ENCODE results near the gene CLRN2. TPM values are rescaled to one million over a fixed set of nuclear protein-coding genes. Genes with fewer than 3 reads are reported as not detected.

Gene CLRN2
- total RNA-seq, 1 donor from 2014 or later = not detected

- Histone ChIP-seq H3K36me3 (no peaks in the 10 kb centered on the region), H3K4me3 (no peak overlapping the region), H3K27me3 (ENCODE audit: low read depth) (no peaks in the 10 kb centered on the region), H3K27ac (replicated peaks) (no peak overlapping the region), H3K9me3 (replicated peaks) (no peaks in the 10 kb centered on the region), H3K4me1 (peaks cover 10% of the 10 kb centered on the region)
- intact Hi-C loops (cut with micrococcal nuclease) = loop anchor here (10.0 kb wide), 1 partner anchor 259 kb away; no protein-coding TSS in a partner anchor
- TF ChIP-seq, protein P1, sequence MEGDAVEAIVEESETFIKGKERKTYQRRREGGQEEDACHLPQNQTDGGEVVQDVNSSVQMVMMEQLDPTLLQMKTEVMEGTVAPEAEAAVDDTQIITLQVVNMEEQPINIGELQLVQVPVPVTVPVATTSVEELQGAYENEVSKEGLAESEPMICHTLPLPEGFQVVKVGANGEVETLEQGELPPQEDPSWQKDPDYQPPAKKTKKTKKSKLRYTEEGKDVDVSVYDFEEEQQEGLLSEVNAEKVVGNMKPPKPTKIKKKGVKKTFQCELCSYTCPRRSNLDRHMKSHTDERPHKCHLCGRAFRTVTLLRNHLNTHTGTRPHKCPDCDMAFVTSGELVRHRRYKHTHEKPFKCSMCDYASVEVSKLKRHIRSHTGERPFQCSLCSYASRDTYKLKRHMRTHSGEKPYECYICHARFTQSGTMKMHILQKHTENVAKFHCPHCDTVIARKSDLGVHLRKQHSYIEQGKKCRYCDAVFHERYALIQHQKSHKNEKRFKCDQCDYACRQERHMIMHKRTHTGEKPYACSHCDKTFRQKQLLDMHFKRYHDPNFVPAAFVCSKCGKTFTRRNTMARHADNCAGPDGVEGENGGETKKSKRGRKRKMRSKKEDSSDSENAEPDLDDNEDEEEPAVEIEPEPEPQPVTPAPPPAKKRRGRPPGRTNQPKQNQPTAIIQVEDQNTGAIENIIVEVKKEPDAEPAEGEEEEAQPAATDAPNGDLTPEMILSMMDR (IDR thresholded peaks at IDR 0.05; ENCODE audit: borderline replicate concordance) = no peak
- no peak for DNase-seq
These were observed 31.3 kb downstream of the CLRN2 start for GRCh38 chr4:17546222-17546621.

DNA sequence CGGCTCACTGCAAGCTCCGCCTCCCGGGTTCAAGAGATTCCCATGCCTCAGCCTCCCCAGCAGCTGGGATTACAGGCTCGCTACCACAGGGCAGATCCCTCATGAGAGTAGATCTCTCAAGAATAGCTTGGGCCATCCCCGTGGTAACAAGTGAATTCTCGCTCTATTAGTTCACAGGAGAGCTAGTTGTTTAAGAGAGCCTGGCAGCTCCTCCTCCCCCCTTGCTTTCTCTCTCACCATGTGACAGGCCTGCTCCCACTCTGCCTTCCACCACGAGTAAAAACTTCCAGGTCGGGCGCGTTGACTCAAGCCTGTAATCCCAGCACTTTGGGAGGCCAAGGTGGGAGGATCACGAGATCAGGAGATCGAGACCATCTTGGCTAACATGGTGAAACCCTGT, 31.7 kb downstream of the CLRN2 start:
- Histone ChIP-seq H3K9me3 (replicated peaks) (no peaks in the 10 kb centered on the region), H3K4me1 (peaks cover 10% of the 10 kb centered on the region), H3K27me3 (ENCODE audit: low read depth) (no peaks in the 10 kb centered on the region), H3K36me3 (no peaks in the 10 kb centered on the region), H3K4me3 (no peak overlapping the region), H3K27ac (replicated peaks) (no peak overlapping the region)
- TF ChIP-seq, protein P1 (IDR thresholded peaks at IDR 0.05; ENCODE audit: borderline replicate concordance) = no peak
- intact Hi-C loops (cut with micrococcal nuclease) = loop anchor here (10.0 kb wide), 1 partner anchor 258 kb away; no protein-coding TSS in a partner anchor
- no peak for DNase-seq

DNA sequence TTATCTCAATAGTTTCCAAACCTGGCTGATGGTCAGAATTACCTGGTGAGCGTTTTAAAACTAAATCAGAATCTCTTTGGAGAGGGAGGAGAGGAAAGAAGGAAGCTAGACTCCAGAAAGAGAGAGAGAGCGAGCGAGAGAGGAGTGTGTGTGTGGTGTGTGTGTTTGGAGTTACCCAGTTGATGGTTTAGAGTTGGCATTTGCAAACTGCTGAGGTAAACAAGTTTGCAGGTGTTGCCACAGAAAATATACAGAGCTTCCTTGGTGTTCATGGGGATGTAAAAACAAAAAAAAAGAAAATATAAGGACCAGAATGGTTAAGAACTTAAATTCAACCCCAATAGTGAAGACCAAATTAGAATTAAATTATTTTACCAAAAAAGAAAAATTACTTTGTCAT, 35.6 kb downstream of the CLRN2 start:
- Histone ChIP-seq H3K4me1 (no peaks in the 10 kb centered on the region), H3K27me3 (ENCODE audit: low read depth) (peaks cover 27% of the 10 kb centered on the region), H3K4me3 (no peak overlapping the region), H3K27ac (replicated peaks) (no peak overlapping the region), H3K9me3 (replicated peaks) (no peaks in the 10 kb centered on the region), H3K36me3 (no peaks in the 10 kb centered on the region)
- no peak for DNase-seq
- TF ChIP-seq, protein P1 (IDR thresholded peaks at IDR 0.05; ENCODE audit: borderline replicate concordance) = no peak
- intact Hi-C loops (cut with micrococcal nuclease) = loop anchor here (10.0 kb wide), 1 partner anchor 1044 kb away; no protein-coding TSS in a partner anchor

DNA sequence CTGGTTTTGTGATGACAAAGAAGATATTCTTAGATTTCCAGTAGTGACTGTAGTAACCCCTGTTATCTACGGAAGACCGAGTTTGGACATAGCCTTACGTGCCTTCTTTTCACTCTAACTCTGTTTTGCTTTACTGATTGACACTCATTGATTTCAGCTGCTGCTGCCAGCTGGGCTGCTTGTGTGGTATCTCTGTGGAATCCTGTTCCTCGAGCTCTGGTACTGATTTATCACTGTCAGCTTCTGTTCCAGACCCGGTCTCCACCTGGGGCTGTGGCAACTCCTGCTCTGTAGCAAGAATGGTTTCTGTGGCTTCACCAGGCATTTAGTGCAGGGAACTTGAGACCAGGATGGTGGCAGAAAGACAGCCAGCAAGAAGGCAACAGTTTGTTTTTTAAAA, 37.5 kb downstream of the CLRN2 start:
- Histone ChIP-seq H3K9me3 (replicated peaks) (no peaks in the 10 kb centered on the region), H3K27me3 (ENCODE audit: low read depth) (peaks cover 27% of the 10 kb centered on the region), H3K4me1 (no peaks in the 10 kb centered on the region), H3K27ac (replicated peaks) (no peak overlapping the region), H3K4me3 (no peak overlapping the region), H3K36me3 (no peaks in the 10 kb centered on the region)
- no peak for DNase-seq
- TF ChIP-seq, protein P1 (IDR thresholded peaks at IDR 0.05; ENCODE audit: borderline replicate concordance) = no peak
- intact Hi-C loops (cut with micrococcal nuclease) = loop anchor here (10.0 kb wide), 1 partner anchor 1042 kb away; no protein-coding TSS in a partner anchor

DNA sequence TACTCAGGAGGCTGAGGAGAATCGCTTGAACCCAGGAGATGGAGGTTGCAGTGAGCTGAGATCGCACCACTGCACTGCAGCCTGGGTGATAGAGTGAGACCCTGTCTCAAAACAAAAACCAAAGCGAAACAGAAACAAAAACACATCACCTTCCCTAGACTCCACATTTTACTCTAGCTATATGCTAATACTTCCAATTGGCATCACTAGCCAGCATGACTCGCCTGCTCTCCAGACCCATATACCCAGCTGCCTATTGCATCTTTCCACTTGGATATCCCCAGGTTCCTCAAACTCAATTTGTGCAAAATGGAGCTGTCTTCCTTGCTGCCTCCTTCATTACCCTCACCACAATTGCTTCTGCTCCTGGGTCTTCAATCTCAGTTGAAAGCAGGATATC, 39.6 kb downstream of the CLRN2 start:
- H3K36me3 ChIP-seq = no peaks in the 10 kb centered on the region
- peaks cover 27% of the 10 kb centered on the region for H3K27me3 ChIP-seq (ENCODE audit: low read depth)
- H3K27ac ChIP-seq (replicated peaks) = no peak overlapping the region
- no peaks in the 10 kb centered on the region for H3K4me1 ChIP-seq
- intact Hi-C loops (cut with micrococcal nuclease) = loop anchor here (10.0 kb wide), 1 partner anchor 1040 kb away; no protein-coding TSS in a partner anchor
- DNase-seq = no peak
- TF ChIP-seq, protein P1 (IDR thresholded peaks at IDR 0.05; ENCODE audit: borderline replicate concordance) = no peak
- H3K4me3 ChIP-seq = no peak overlapping the region
- H3K9me3 ChIP-seq (replicated peaks) = no peaks in the 10 kb centered on the region
